ENCODE results near the gene MSRB1. TPM values are rescaled to one million over a fixed set of nuclear protein-coding genes. Genes with fewer than 3 reads are reported as not detected.
A peak's percentile ranks its signal among the peaks of the same experiment; 100 is the strongest.

The MSRB1 gene
- total and polyA plus RNA-seq, 2 of the 13 experiments (the other 11 are each of a cell fraction or from before 2014, with no cell fraction given): 32.1 to 75.4 TPM

DNA sequence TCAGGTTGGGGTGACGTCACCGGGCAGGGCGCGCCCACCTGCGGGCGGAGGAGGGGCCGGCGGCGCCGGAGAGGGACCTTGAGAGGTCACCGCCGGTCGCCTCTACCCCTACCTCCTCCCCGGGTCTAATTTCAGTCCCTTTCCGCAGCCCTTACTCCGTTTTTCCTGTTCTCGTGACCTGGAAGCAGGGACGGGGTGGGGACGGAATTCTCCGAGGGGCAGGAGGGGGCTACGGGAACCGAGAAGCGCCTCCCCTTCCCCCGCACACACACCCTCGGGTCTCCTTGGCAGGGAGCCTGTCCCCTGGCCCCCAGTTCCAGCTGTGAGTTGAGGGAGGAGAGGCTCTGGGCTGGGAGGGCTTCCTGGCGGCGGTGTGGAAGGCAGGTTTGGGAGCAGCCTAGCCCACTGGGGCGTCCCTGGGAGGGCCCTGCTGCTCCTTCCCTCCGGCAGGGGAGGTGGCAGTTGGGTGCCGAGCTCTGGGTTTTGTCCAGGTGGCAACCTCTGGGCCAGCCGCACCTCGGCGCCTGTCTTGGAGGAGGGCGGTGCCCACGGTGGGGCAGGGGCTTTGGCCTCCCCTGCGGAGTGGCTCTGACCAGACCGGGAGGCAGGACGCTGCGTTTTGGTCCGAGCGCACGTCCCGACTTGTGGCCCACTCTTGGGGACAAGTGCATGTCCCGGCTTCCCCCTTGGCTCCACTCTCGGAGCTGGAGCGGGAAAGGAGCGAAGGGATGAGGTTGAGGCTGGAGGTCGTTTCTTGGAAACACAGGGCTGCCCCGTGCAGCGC is 47.5 kb upstream of the MSRB1 start (continued):
- TF ChIP-seq ATF7 (IDR thresholded peaks at IDR 0.05) (peak; percentile 91), ATF7 (CRISPR knock-in tag; IDR thresholded peaks at IDR 0.05) (peak; percentile 87), ZNF317 (CRISPR knock-in tag; IDR thresholded peaks at IDR 0.05) (0 out of 2 replicates have a peak, but pooled peaks have one; percentile 25), ARNTL (CRISPR knock-in tag; IDR thresholded peaks at IDR 0.05) (no peak)
- TF ChIP-seq, protein P1, sequence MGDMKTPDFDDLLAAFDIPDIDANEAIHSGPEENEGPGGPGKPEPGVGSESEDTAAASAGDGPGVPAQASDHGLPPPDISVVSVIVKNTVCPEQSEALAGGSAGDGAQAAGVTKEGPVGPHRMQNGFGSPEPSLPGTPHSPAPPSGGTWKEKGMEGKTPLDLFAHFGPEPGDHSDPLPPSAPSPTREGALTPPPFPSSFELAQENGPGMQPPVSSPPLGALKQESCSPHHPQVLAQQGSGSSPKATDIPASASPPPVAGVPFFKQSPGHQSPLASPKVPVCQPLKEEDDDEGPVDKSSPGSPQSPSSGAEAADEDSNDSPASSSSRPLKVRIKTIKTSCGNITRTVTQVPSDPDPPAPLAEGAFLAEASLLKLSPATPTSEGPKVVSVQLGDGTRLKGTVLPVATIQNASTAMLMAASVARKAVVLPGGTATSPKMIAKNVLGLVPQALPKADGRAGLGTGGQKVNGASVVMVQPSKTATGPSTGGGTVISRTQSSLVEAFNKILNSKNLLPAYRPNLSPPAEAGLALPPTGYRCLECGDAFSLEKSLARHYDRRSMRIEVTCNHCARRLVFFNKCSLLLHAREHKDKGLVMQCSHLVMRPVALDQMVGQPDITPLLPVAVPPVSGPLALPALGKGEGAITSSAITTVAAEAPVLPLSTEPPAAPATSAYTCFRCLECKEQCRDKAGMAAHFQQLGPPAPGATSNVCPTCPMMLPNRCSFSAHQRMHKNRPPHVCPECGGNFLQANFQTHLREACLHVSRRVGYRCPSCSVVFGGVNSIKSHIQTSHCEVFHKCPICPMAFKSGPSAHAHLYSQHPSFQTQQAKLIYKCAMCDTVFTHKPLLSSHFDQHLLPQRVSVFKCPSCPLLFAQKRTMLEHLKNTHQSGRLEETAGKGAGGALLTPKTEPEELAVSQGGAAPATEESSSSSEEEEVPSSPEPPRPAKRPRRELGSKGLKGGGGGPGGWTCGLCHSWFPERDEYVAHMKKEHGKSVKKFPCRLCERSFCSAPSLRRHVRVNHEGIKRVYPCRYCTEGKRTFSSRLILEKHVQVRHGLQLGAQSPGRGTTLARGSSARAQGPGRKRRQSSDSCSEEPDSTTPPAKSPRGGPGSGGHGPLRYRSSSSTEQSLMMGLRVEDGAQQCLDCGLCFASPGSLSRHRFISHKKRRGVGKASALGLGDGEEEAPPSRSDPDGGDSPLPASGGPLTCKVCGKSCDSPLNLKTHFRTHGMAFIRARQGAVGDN (CRISPR knock-in tag; IDR thresholded peaks at IDR 0.05): peak; percentile 76

DNA sequence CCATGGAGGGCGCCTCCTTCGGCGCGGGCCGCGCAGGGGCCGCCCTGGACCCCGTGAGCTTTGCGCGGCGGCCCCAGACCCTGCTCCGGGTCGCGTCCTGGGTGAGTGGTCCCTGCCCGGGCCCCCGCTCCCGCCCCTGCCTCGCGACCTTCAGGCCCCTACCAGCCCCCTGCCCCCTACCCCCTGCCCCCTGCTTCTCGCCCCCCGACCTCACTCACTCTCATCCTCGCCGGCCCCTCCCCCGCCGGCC is 47.0 kb upstream of the MSRB1 start:
- Histone ChIP-seq H3K27ac (ENCODE audit: extremely low read length, insufficient read depth, low read length) (no peak overlapping the region), H3K4me1 (ENCODE audit: insufficient read depth, low read length) (peaks cover 68% of the 10 kb centered on the region), H3K9me3 (ENCODE audit: low read length) (no peaks in the 10 kb centered on the region), H3K36me3 (replicated peaks in 1 of 2; ENCODE audit: control insufficient read depth in 1 of 2, insufficient read depth in 2 of 2, low read length in 2 of 2) (peaks cover 12 to 15% of the 10 kb centered on the region in 2 experiments; a peak in 4 of 5 replicates), H2AFZ (ENCODE audit: low read length) (no peak overlapping the region), H3K27me3 (ENCODE audit: control insufficient read depth in 1 of 2, insufficient read depth in 2 of 2, low read length in 2 of 2) (peaks cover 0 to 8% of the 10 kb centered on the region in 2 experiments; a peak in 2 of 5 replicates), H3K4me2 (ENCODE audit: low read depth, low read length) (peak overlapping the region; percentile 95), H3K4me3 (replicated peaks in 1 of 3; ENCODE audit: insufficient read depth in 1 of 3, low read depth in 2 of 3, low read length in 3 of 3) (peak overlapping the region in 2 of 3 experiments; percentile 77 to 82; a peak in 4 of 6 replicates), H4K20me1 (ENCODE audit: insufficient read depth, low read length) (no peaks in the 10 kb centered on the region), H3K9ac (ENCODE audit: insufficient read depth, low read depth, low read length) (no peak overlapping the region), H3K79me2 (ENCODE audit: insufficient read depth, low read length) (peaks cover 9% of the 10 kb centered on the region)
- DNase-seq (ENCODE audit: low spot score) (no peak), ATAC-seq (peak; percentile 5), FAIRE-seq (no peak)
- 0% methylated on average over 2 of the region's 25 CpGs for WGBS (ENCODE audit: low lambda C conversion rate)
- intact Hi-C loops (cut with micrococcal nuclease; ENCODE audit: unreplicated experiment): no loop called here
- in situ Hi-C loops (cut with HindIII; ENCODE audit: extremely low pct_ligation_motif_present, low pct_unique_long_range_greater_than_20kb): no loop called here
- no TSS peak for BruUV-seq (replicated peaks)
- ChIA-PET CTCF (ENCODE audit: low intra/inter-chr PET ratio, low total read pairs) (interaction anchor here (0.6 kb wide), 1 partner anchor 14 kb away, joined by 3 read pairs; no protein-coding TSS in a partner anchor), POLR2A (interaction anchor here (0.8 to 2.0 kb wide), 7 partner anchors 14 to 165 kb away, joined by 3 to 13 read pairs (median 5); partner anchors contain the start of genes RPS2 and TRAF7)
- TF ChIP-seq, protein P2, sequence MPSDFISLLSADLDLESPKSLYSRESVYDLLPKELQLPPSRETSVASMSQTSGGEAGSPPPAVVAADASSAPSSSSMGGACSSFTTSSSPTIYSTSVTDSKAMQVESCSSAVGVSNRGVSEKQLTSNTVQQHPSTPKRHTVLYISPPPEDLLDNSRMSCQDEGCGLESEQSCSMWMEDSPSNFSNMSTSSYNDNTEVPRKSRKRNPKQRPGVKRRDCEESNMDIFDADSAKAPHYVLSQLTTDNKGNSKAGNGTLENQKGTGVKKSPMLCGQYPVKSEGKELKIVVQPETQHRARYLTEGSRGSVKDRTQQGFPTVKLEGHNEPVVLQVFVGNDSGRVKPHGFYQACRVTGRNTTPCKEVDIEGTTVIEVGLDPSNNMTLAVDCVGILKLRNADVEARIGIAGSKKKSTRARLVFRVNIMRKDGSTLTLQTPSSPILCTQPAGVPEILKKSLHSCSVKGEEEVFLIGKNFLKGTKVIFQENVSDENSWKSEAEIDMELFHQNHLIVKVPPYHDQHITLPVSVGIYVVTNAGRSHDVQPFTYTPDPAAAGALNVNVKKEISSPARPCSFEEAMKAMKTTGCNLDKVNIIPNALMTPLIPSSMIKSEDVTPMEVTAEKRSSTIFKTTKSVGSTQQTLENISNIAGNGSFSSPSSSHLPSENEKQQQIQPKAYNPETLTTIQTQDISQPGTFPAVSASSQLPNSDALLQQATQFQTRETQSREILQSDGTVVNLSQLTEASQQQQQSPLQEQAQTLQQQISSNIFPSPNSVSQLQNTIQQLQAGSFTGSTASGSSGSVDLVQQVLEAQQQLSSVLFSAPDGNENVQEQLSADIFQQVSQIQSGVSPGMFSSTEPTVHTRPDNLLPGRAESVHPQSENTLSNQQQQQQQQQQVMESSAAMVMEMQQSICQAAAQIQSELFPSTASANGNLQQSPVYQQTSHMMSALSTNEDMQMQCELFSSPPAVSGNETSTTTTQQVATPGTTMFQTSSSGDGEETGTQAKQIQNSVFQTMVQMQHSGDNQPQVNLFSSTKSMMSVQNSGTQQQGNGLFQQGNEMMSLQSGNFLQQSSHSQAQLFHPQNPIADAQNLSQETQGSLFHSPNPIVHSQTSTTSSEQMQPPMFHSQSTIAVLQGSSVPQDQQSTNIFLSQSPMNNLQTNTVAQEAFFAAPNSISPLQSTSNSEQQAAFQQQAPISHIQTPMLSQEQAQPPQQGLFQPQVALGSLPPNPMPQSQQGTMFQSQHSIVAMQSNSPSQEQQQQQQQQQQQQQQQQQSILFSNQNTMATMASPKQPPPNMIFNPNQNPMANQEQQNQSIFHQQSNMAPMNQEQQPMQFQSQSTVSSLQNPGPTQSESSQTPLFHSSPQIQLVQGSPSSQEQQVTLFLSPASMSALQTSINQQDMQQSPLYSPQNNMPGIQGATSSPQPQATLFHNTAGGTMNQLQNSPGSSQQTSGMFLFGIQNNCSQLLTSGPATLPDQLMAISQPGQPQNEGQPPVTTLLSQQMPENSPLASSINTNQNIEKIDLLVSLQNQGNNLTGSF (CRISPR knock-in tag; IDR thresholded peaks at IDR 0.05): no peak
- TF ChIP-seq ZNF749 (CRISPR knock-in tag; IDR thresholded peaks at IDR 0.05; ENCODE audit: borderline replicate concordance): no peak
- no peak for TF ChIP-seq ZNF335 (CRISPR knock-in tag; IDR thresholded peaks at IDR 0.05)
- no peak for TF ChIP-seq ZNF430 (CRISPR knock-in tag; IDR thresholded peaks at IDR 0.05)
- TF ChIP-seq PCBP1 (IDR thresholded peaks at IDR 0.05; ENCODE audit: borderline replicate concordance, low read depth, low read length): no peak
- TF ChIP-seq FOXO1 (CRISPR knock-in tag; IDR thresholded peaks at IDR 0.05): no peak
- no peak for TF ChIP-seq KLF16 (CRISPR knock-in tag; IDR thresholded peaks at IDR 0.05)

Data from HepG2 (cell line).